Neuron (in vitro differentiated cells): ENCODE measurements around the gene PDIA6.
"Not testable (repeated sequence)": the region's sequence is repeated elsewhere in the genome, so short reads cannot be mapped to it uniquely, and the experiment has no call there.

Experiments
- H2AFZ ChIP-seq: one replicate; pipeline ENCODE4 v1.6.1; 2013; ENCODE audit warnings: low read depth, mild to moderate bottlenecking, inconsistent platforms, low read length, moderate library complexity
- H3K27me3 ChIP-seq: one replicate; pipeline ENCODE4 v1.6.1; 2013; ENCODE audit warnings: low read length; ENCODE audit not compliant: insufficient read depth
- H3K36me3 ChIP-seq: one replicate; pipeline ENCODE4 v1.6.1; 2013; ENCODE audit warnings: low read length; ENCODE audit not compliant: insufficient read depth
- H3K4me1 ChIP-seq: one replicate; pipeline ENCODE4 v1.6.1; 2013; ENCODE audit warnings: low read length; ENCODE audit not compliant: insufficient read depth
- H3K4me3 ChIP-seq: 2 replicates; pipeline ENCODE4 v1.5.1; 2013; ENCODE audit warnings: mild to moderate bottlenecking, low read length, moderate library complexity
- H3K9me3 ChIP-seq: one replicate; pipeline ENCODE4 v1.6.1; 2013; ENCODE audit warnings: low read length

Gene PDIA6

GRCh38 chr2:10813163-10814138, 866 bp upstream of the PDIA6 start:
- H3K27me3 ChIP-seq: not testable (repeated sequence)
- peak overlapping the region; percentile 94 for H2AFZ ChIP-seq

GRCh38 chr2:10811517-10811916, 1.1 kb downstream of the PDIA6 start:
- no peaks in the 10 kb centered on the region for H3K27me3 ChIP-seq

More at GRCh38 chr2:10813163-10814138, 866 bp upstream of the PDIA6 start:
- not testable (repeated sequence) for H3K36me3 ChIP-seq, H3K9me3 ChIP-seq
- Histone ChIP-seq H3K4me3 (peak overlapping the region; percentile 78), H3K4me1 (peaks cover 33% of the 10 kb centered on the region)

GRCh38 chr2:10810202-10811161, 2.1 kb downstream of the PDIA6 start:
- Histone ChIP-seq H2AFZ (no peak overlapping the region), H3K4me1 (peaks cover 33% of the 10 kb centered on the region), H3K27me3 (no peaks in the 10 kb centered on the region), H3K9me3 (no peaks in the 10 kb centered on the region), H3K36me3 (peaks cover 5% of the 10 kb centered on the region), H3K4me3 (peak overlapping the region; percentile 78)

More at GRCh38 chr2:10811517-10811916, 1.1 kb downstream of the PDIA6 start:
- H3K4me3 ChIP-seq: peak overlapping the region; percentile 78
- H3K4me1 ChIP-seq: peaks cover 33% of the 10 kb centered on the region
- H2AFZ ChIP-seq: no peak overlapping the region
- H3K36me3 ChIP-seq: peaks cover 5% of the 10 kb centered on the region
- no peaks in the 10 kb centered on the region for H3K9me3 ChIP-seq

- Histone ChIP-seq H3K4me1 (peaks cover 21% of the 10 kb centered on the region), H2AFZ (no peak overlapping the region), H3K9me3 (no peaks in the 10 kb centered on the region), H3K36me3 (peaks cover 16% of the 10 kb centered on the region), H3K4me3 (no peak overlapping the region), H3K27me3 (no peaks in the 10 kb centered on the region)
Measured at GRCh38 chr2:10806543-10806942, 6.0 kb downstream of the PDIA6 start.

- not testable (repeated sequence) for H3K4me3 ChIP-seq
Measured at GRCh38 chr2:10805990-10806389, 6.6 kb downstream of the PDIA6 start.

GRCh38 chr2:10802657-10803056, 9.9 kb downstream of the PDIA6 start:
- peaks cover 42% of the 10 kb centered on the region for H3K36me3 ChIP-seq
- H3K4me3 ChIP-seq: no peak overlapping the region
- no peaks in the 10 kb centered on the region for H3K27me3 ChIP-seq
- no peak overlapping the region for H2AFZ ChIP-seq
- peaks cover 4% of the 10 kb centered on the region for H3K4me1 ChIP-seq
- no peaks in the 10 kb centered on the region for H3K9me3 ChIP-seq

More at GRCh38 chr2:10805990-10806389, 6.6 kb downstream of the PDIA6 start:
- not testable (repeated sequence) for H3K9me3 ChIP-seq, H3K27me3 ChIP-seq, H2AFZ ChIP-seq
- Histone ChIP-seq H3K4me1 (peaks cover 15% of the 10 kb centered on the region), H3K36me3 (peaks cover 21% of the 10 kb centered on the region)

- Histone ChIP-seq H3K27me3 (no peaks in the 10 kb centered on the region), H3K36me3 (peaks cover 62% of the 10 kb centered on the region)
Measured at GRCh38 chr2:10800163-10800562, 12.4 kb downstream of the PDIA6 start.

GRCh38 chr2:10798783-10799182, 13.8 kb downstream of the PDIA6 start:
- no peaks in the 10 kb centered on the region for H3K9me3 ChIP-seq
- H3K36me3 ChIP-seq: peaks cover 72% of the 10 kb centered on the region
- no peak overlapping the region for H2AFZ ChIP-seq
- H3K4me3 ChIP-seq: no peak overlapping the region
- H3K27me3 ChIP-seq: no peaks in the 10 kb centered on the region
- H3K4me1 ChIP-seq: peaks cover 4% of the 10 kb centered on the region

More at GRCh38 chr2:10800163-10800562, 12.4 kb downstream of the PDIA6 start:
- Histone ChIP-seq H2AFZ (no peak overlapping the region), H3K9me3 (no peaks in the 10 kb centered on the region), H3K4me1 (peaks cover 4% of the 10 kb centered on the region), H3K4me3 (no peak overlapping the region)

- H3K4me3 ChIP-seq: no peak overlapping the region
- H2AFZ ChIP-seq: no peak overlapping the region
- peaks cover 83% of the 10 kb centered on the region for H3K36me3 ChIP-seq
- no peaks in the 10 kb centered on the region for H3K27me3 ChIP-seq
- no peaks in the 10 kb centered on the region for H3K4me1 ChIP-seq
- no peaks in the 10 kb centered on the region for H3K9me3 ChIP-seq
Measured at GRCh38 chr2:10796703-10797102, 15.9 kb downstream of the PDIA6 start.

GRCh38 chr2:10795508-10796046, 17.0 kb downstream of the PDIA6 start:
- H3K9me3 ChIP-seq: no peaks in the 10 kb centered on the region
- no peak overlapping the region for H2AFZ ChIP-seq
- H3K4me3 ChIP-seq: no peak overlapping the region
- H3K36me3 ChIP-seq: peaks cover 81% of the 10 kb centered on the region
- H3K4me1 ChIP-seq: no peaks in the 10 kb centered on the region
- H3K27me3 ChIP-seq: no peaks in the 10 kb centered on the region

GRCh38 chr2:10794876-10795275, 17.7 kb downstream of the PDIA6 start:
- H3K4me3 ChIP-seq: no peak overlapping the region
- no peaks in the 10 kb centered on the region for H3K27me3 ChIP-seq
- H3K4me1 ChIP-seq: no peaks in the 10 kb centered on the region
- no peak overlapping the region for H2AFZ ChIP-seq
- no peaks in the 10 kb centered on the region for H3K9me3 ChIP-seq
- H3K36me3 ChIP-seq: peaks cover 81% of the 10 kb centered on the region

- Histone ChIP-seq H2AFZ (no peak overlapping the region), H3K4me3 (no peak overlapping the region), H3K36me3 (peaks cover 85% of the 10 kb centered on the region), H3K9me3 (no peaks in the 10 kb centered on the region), H3K27me3 (no peaks in the 10 kb centered on the region), H3K4me1 (no peaks in the 10 kb centered on the region)
Measured at GRCh38 chr2:10793816-10794215, 18.8 kb downstream of the PDIA6 start.
